GM18508 (cell line): Measurements from ENCODE around the gene ZNG1E.
"Not testable (repeated sequence)": the region's sequence is repeated elsewhere in the genome, so short reads cannot be mapped to it uniquely, and the experiment has no call there.

Experiments
- ATAC-seq: cut with Tn5 transposase; IDR thresholded peaks from one replicate; pipeline ENCODE4 v1.9.1; 2021; ENCODE audit warnings: moderate number of reproducible peaks; ENCODE audit not compliant: insufficient read depth, unreplicated experiment

ZNG1E gene

DNA sequence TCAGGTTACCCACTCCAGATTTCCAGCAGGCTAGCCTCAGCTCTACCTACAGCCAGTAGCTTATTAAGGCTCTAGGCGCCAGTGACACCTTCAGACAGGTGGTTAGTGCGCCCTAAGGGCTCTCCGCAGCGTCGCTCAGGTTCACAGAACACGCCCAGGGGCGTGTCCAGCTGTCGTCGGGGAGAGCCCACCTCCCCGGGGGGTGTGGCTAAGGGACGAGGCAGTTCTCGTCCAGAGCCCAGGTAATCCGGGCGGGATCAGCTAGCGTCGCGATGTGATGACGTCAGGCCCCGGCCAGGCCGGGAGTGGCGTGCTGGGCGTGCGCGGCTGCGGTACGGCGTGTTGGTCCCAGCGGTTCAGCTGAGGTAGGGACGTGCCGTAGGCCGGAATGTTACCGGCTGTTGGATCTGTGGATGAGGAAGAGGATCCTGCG is at the start of gene ZNG1E:
TSS of gene ZNG1E (plus strand) at position 340 of the 433 bp plus-strand sequence. CDS start at position 389, 49 bp downstream.
- not testable (repeated sequence) for ATAC-seq

GRCh38 chr9:65673579-65673978 is 2.1 kb upstream of the ZNG1E start:
- ATAC-seq: not testable (repeated sequence)

DNA sequence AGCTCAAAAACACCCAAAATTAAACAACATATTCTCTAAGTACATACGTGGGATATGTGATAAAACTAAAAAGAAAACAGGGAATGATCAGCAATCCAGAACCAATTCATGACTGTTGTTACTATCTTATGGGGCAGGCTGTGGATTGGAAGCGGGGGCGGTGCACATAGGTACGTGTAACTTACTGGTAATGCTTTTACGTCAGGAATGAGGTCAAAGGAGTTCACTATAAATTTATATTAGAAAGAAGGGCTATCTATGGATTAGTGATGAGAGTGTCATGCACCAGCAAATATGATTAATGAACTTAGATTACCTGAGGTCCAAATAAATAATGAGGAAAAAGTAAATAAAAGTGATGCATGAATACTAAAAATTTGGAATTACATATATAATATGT is 710 bp upstream of the ZNG1E start:
- not testable (repeated sequence) for ATAC-seq

DNA sequence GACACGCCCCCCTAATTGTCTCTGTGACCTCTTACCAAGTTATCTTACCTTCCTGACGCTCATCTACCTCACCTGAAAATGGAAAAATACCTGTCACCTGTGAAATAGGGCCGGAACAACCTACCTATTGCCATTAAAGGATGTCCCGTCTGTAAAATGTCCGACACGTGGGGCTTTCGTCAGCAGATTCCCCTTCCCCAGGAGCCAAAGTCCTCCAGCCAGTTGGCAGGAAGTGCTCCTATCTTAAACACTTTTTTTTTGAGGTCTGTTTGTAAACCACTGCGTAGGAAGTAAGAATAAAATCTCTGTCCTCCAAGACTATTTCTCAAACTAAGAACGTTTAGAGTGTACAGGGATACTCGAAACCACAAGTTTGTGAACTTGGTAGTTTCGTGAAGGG is 661 bp downstream of the ZNG1E start:
- ATAC-seq: not testable (repeated sequence)

GRCh38 chr9:65678533-65678932 is 2.8 kb downstream of the ZNG1E start:
- ATAC-seq: not testable (repeated sequence)

DNA sequence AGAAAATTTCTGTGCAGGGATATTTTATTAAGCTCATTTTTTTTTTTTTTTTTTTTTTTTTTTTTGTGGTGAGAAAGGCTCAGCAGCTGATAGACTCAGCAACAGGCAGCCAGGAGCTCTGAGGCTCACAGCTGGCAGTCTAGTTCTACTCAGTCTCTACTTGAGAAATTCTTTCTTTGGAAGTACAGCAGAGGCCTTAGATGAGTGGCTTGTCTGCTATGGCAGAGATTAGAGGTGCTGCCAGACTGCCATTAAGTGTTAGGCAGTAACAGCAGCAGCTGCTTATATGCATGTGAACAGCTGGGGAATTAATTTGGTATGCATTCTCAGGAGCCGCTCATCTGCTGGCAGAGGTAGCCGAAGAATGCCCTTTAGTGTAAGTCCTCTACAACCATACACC is 27.8 kb downstream of the ZNG1E start:
- not testable (repeated sequence) for ATAC-seq

GRCh38 chr9:65714445-65714844 is 38.7 kb downstream of the ZNG1E start:
- not testable (repeated sequence) for ATAC-seq

GRCh38 chr9:65737096-65737564 is 61.4 kb downstream of the ZNG1E start, which contains the start of gene FOXD4L4:
FOXD4L4 (plus strand) TSS chr9:65737146; CDS start chr9:65737146, 0 bp downstream.
- ATAC-seq: not testable (repeated sequence)

DNA sequence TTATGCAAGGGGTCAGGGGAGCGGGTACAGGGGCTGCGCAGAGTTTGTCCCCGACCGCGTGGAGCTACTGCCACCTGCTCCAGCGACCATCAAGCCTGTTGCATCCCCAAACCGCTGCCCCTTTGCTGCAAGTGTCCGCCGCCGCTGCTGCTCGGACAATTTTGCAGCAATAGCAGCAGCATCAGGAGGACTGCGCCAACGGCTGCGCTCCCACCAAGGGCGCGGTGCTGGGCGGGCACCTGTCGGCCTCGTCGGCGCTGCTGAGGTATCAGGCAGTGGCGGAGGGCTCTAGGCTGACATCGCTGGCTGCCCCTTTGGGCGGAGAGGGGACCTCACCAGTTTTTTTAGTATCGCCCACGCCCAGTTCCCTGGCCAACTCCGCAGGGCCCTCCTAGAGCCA is 62.4 kb downstream of the ZNG1E start:
- ATAC-seq: not testable (repeated sequence)
